H1 (cell line): ENCODE data around the gene PRKAR2B. TPM values are rescaled to one million over a fixed set of nuclear protein-coding genes. Genes with fewer than 3 reads are reported as not detected.

Experiments used
- CTBP2 ChIP-seq: IDR thresholded peaks from 2 replicates; pipeline ENCODE4 v1.7.0; 2011; ENCODE audit warnings: borderline replicate concordance, mild to moderate bottlenecking, moderate library complexity, mixed read lengths, low read length; ENCODE audit not compliant: insufficient read depth, insufficient read length
- TEAD4 ChIP-seq: IDR thresholded peaks from 2 replicates; pipeline ENCODE4 v1.6.1; 2012; ENCODE audit warnings: low read depth, low read length, inconsistent platforms, mixed read lengths
- ZNF274 ChIP-seq: IDR thresholded peaks from 2 replicates; pipeline ENCODE4 v1.7.0; 2012; ENCODE audit warnings: low read length, borderline replicate concordance; ENCODE audit errors: extremely low read depth
- polyA plus RNA-seq, 7 experiments: library from polyadenylated mRNA; depleted of rRNA in 3 of 7; stranded (reverse) in 5 of 7; unstranded in 2 of 7; fragments of >200 nt in 5 of 7; fragments of 200-250 nt in 2 of 7; gene quantifications; 1 replicate in 5 of 7; 2 replicates in 1 of 7; 4 replicates in 1 of 7; pipeline versions ENCODE4 v1.2.1 to v1.2.3, GENCODE V29; 2011 to 2013; ENCODE audit warnings: missing spikeins in 2 of 7, mixed read lengths in 2 of 7
- total RNA-seq: library from RNA; stranded (reverse); fragmentation: NEBNext Ultra II Directional; extraction: Animal tissue kit (Norgen Biotek cat#: 25700); gene quantifications from 2 replicates; pipeline ENCODE4 v1.2.1, GENCODE V29; 2021

The PRKAR2B gene
- total and polyA plus RNA-seq, 2 of the 8 experiments (the other 6 are each of a cell fraction or from before 2014, with no cell fraction given) = 10.4 to 37.0 TPM

DNA sequence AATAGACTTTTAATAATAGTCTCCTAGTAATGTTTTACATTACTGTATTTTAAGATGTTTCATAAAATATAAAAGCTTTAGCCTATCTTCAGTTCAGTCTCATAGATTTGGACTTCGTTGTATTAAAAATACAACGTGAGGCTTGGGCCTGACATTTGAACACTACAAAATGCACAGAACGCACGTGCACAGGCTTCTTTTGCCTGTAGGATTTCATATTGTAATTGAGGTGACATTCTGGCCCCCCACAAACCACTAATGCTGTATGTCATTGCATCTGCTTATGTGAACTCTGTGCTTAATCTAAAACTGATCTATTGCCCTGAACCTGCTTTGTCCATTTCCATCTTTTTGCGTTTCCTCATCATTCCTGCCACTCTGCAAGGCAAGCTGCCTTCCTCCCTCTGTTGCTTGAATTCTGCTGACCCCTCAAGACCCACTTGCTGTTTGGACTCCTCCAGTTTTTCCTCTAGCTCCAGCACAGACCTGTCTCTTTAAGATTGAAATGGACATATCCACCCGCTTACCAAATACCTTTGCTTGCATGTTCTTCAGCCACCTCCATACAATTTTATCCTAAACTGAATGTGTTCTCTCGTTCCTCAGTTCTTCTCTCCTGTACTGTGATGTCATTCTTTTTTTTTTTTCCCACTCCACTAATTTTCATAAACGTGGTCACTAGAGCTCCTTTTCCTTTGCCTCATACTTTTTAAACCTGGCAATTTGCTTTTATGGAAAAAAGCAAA, 12.4 kb downstream of the PRKAR2B start (continued):
- TF ChIP-seq CTBP2 (no peak), TEAD4 (no peak), ZNF274 (no peak)
